Endothelial cell of umbilical vein (primary cell): ENCODE results near the gene RAB3D. TPM values are rescaled to one million over a fixed set of nuclear protein-coding genes. Genes with fewer than 3 reads are reported as not detected.

Experiments
- BruUV-seq: library from RNA; stranded (reverse); fragments of 400-500 nt; replicated peaks from 2 replicates; lab custom pipeline; 2021; lab: Mats Ljungman, UMichigan
- CTCF ChIA-PET: fragments of 300-600, 350-600 bp; sonication (Branson Sonifier 250); formaldehyde crosslinking; loops from one replicate; lab custom pipeline; 2021; ENCODE audit warnings: antibody characterized with exemption, inconsistent platforms; lab: Charles Lee
- POLR2A ChIA-PET: fragments of 300-600, 350-600 bp; sonication (Branson Sonifier 250); formaldehyde crosslinking; loops from one replicate; lab custom pipeline; 2021; ENCODE audit warnings: antibody characterized with exemption, inconsistent platforms; lab: Charles Lee
- DNase-seq: peaks from one replicate; pipeline ENCODE4 v3.0.0-alpha.2; 2011; ENCODE audit warnings: low read depth, low spot score
- FAIRE-seq: peaks from 2 replicates; lab custom pipeline; 2011; peaks lifted over from hg19 to GRCh38; lab: Jason Lieb, UNC
- H2AFZ ChIP-seq: 2 replicates; pipeline ENCODE4 v1.6.0; 2012; ENCODE audit warnings: low read depth, low read length, control low read depth, inconsistent platforms
- H3K27ac ChIP-seq: 2 replicates; pipeline ENCODE4 v1.5.1; 2011; ENCODE audit warnings: low read depth, mild to moderate bottlenecking, control low read depth, low read length, moderate library complexity; ENCODE audit not compliant: insufficient read depth
- H3K27me3 ChIP-seq, 2 experiments: 2 replicates each; pipeline versions ENCODE4 v1.6.0 to v1.6.1; 2011; ENCODE audit warnings: low read length in 2 of 2, mixed read lengths in 1 of 2; ENCODE audit not compliant: control insufficient read depth in 2 of 2, insufficient read depth in 2 of 2
- H3K36me3 ChIP-seq, 2 experiments: 2 replicates in 1 of 2; 3 replicates in 1 of 2; pipeline ENCODE4 v1.5.1; 2011; ENCODE audit warnings: low read length in 2 of 2, mild to moderate bottlenecking in 1 of 2, moderate library complexity in 1 of 2; ENCODE audit not compliant: control insufficient read depth in 2 of 2, insufficient read depth in 2 of 2; ENCODE audit errors: extremely low read depth in 1 of 2
- H3K4me1 ChIP-seq: 3 replicates; pipeline ENCODE4 v1.5.1; 2011; ENCODE audit warnings: mild to moderate bottlenecking, low read length; ENCODE audit not compliant: control insufficient read depth, insufficient read depth; ENCODE audit errors: extremely low read depth
- H3K4me2 ChIP-seq: 2 replicates; pipeline ENCODE4 v1.6.1; 2011; ENCODE audit warnings: low read length, control low read depth, mixed read lengths; ENCODE audit not compliant: insufficient read depth
- H3K4me3 ChIP-seq, 3 experiments: fragments of 200-600 bp in 1 of 3; sonication (generic), shearing (Covaris generic) in 1 of 3; replicated peaks in 1 of 3; 2 replicates each; pipeline ENCODE4 v1.5.1; 2011 to 2016; ENCODE audit warnings: control low read depth in 3 of 3, low read length in 3 of 3, mild to moderate bottlenecking in 2 of 3, inconsistent platforms in 1 of 3, low read depth in 1 of 3, moderate library complexity in 1 of 3; ENCODE audit not compliant: insufficient read depth in 1 of 3
- H3K79me2 ChIP-seq: 2 replicates; pipeline ENCODE4 v1.6.0; 2012; ENCODE audit warnings: low read length, inconsistent platforms; ENCODE audit not compliant: control insufficient read depth, insufficient read depth
- H3K9ac ChIP-seq: replicated peaks from 2 replicates; pipeline ENCODE3; 2011; ENCODE audit warnings: low read length, control low read depth; ENCODE audit not compliant: insufficient read depth; ENCODE audit errors: extremely low read depth
- H3K9me1 ChIP-seq: replicated peaks from 3 replicates; pipeline ENCODE4 v1.6.0; 2011; ENCODE audit warnings: mild to moderate bottlenecking, low read length; ENCODE audit not compliant: control insufficient read depth, insufficient read depth; ENCODE audit errors: extremely low read depth
- H3K9me3 ChIP-seq: replicated peaks from 2 replicates; pipeline ENCODE4 v1.5.1; 2012; ENCODE audit warnings: low read length, inconsistent platforms; ENCODE audit not compliant: control insufficient read depth, insufficient read depth
- H4K20me1 ChIP-seq: replicated peaks from 2 replicates; pipeline ENCODE3; 2011; ENCODE audit warnings: mild to moderate bottlenecking, low read length; ENCODE audit not compliant: control insufficient read depth, insufficient read depth; ENCODE audit errors: extremely low read depth
- CTCF ChIP-seq, 2 donors: IDR thresholded peaks; 1 replicate in 1 of 2; 2 replicates in 1 of 2; pipeline ENCODE4 v1.5.1; 2011; ENCODE audit warnings: low read length in 2 of 2, mild to moderate bottlenecking in 2 of 2, moderate library complexity in 2 of 2, control low read depth in 1 of 2, inconsistent platforms in 1 of 2, low read depth in 1 of 2; ENCODE audit not compliant: insufficient read depth in 1 of 2; ENCODE audit errors: extremely low read depth in 1 of 2
- EZH2 ChIP-seq: IDR thresholded peaks from 2 replicates; pipeline ENCODE4 v1.6.1; 2012; ENCODE audit warnings: borderline replicate concordance, low read depth, mild to moderate bottlenecking, moderate library complexity, low read length, inconsistent platforms; ENCODE audit not compliant: severe bottlenecking
- FOS ChIP-seq: IDR thresholded peaks from 2 replicates; pipeline ENCODE4 v1.6.1; 2011; ENCODE audit warnings: mild to moderate bottlenecking, low read length, moderate library complexity, borderline replicate concordance; ENCODE audit not compliant: insufficient read depth
- GATA2 ChIP-seq: IDR thresholded peaks from 2 replicates; pipeline ENCODE4 v1.7.0; 2011; ENCODE audit warnings: low read depth, mild to moderate bottlenecking, moderate library complexity, mixed read lengths, low read length; ENCODE audit not compliant: insufficient read length, insufficient read depth
- JUN ChIP-seq: IDR thresholded peaks from 2 replicates; pipeline ENCODE4 v1.6.1; 2011; ENCODE audit warnings: borderline replicate concordance, low read depth; ENCODE audit not compliant: insufficient read length, insufficient read depth
- MAX ChIP-seq: IDR thresholded peaks from 2 replicates; pipeline ENCODE4 v1.6.1; 2011; ENCODE audit not compliant: insufficient read depth, insufficient read length
- MYC ChIP-seq: IDR thresholded peaks from one replicate; pipeline ENCODE4 v1.6.1; 2011; ENCODE audit warnings: mild to moderate bottlenecking, low read depth, low read length
- POLR2A ChIP-seq: IDR thresholded peaks from 2 replicates; pipeline ENCODE4 v1.6.1; 2012; ENCODE audit warnings: low read depth, mild to moderate bottlenecking, control low read depth, low read length
- POLR2AphosphoS5 ChIP-seq: IDR thresholded peaks from 2 replicates; pipeline ENCODE4 v1.6.1; 2012; ENCODE audit warnings: low read depth, mild to moderate bottlenecking, control low read depth, low read length, moderate library complexity; ENCODE audit not compliant: insufficient read depth
- dilution Hi-C: fragments of 300-500 bp; cut with MboI; formaldehyde crosslinking; loops from one replicate; pipeline ENCODE4 v1.15.0; 2019; ENCODE audit warnings: low sequenced_read_pairs; ENCODE audit not compliant: extremely low pct_ligation_motif_present
- intact Hi-C: fragments of 100-400 bp; cut with micrococcal nuclease; formaldehyde crosslinking; loops from one replicate; pipeline ENCODE4 v1.10.0; 2022
- polyA plus RNA-seq, 4 experiments: library from polyadenylated mRNA; depleted of rRNA in 3 of 4; stranded (reverse) in 3 of 4; unstranded in 1 of 4; fragments of >200 nt; gene quantifications; 2 replicates each; pipeline versions ENCODE4 v1.2.1 to v1.2.3, GENCODE V29; 2011 to 2012; ENCODE audit warnings: missing spikeins in 1 of 4
- total RNA-seq: library from RNA; stranded (reverse); gene quantifications from 2 replicates; pipeline ENCODE4 v1.2.3, GENCODE V29; 2021

The RAB3D gene
- total and polyA plus RNA-seq, 2 donors (not counting 3 experiments of a cell fraction or from before 2014, with no cell fraction given): 35.4 to 48.2 TPM

- Histone ChIP-seq H2AFZ (peak within 1 kb of the TSS; percentile 82), H3K4me2 (peak within 1 kb of the TSS; percentile 87), H3K79me2 (no peaks in the 10 kb centered on the region), H3K9me1 (no peaks in the 10 kb centered on the region), H3K9me3 (no peaks in the 10 kb centered on the region), H3K9ac (peak within 1 kb of the TSS; percentile 60), H3K36me3 (peaks cover 0 to 3% of the 10 kb centered on the region in 2 experiments), H3K27ac (peak within 1 kb of the TSS; percentile 48), H3K4me3 (peak within 1 kb of the TSS; percentile 36 to 93 (median 72)), H3K4me1 (peaks cover 21% of the 10 kb centered on the region), H3K27me3 (no peaks in the 10 kb centered on the region), H4K20me1 (no peaks in the 10 kb centered on the region)
- ChIA-PET CTCF (interaction anchor here (0.8 to 2.1 kb wide), 9 partner anchors 14 to 136 kb away, joined by 3 to 14 read pairs (median 5); partner anchors contain the start of gene SWSAP1), POLR2A (interaction anchor here (0.6 kb wide), 2 partner anchors 35 to 220 kb away, joined by 3 to 4 read pairs; no protein-coding TSS in a partner anchor)
- BruUV-seq: TSS peak; percentile 80
- FAIRE-seq: peak; percentile 99
- intact Hi-C loops (loop anchor here (1.0 kb wide), 3 partner anchors 9 to 89 kb away; partner anchors contain the start of genes ODAD3, PLPPR2 and PRKCSH), dilution Hi-C loops (no loop called here)
- TF ChIP-seq JUN (no peak), MAX (peak; percentile 35), GATA2 (no peak), FOS (peak; percentile 73), MYC (no peak), EZH2 (no peak), CTCF (IDR thresholded peaks at IDR 0.05; ENCODE audit: extremely low read depth in 1 of 2, insufficient read depth in 1 of 2, low read depth in 1 of 2, low read length in 2 of 2) (no peak), POLR2A (peak; percentile 79), POLR2AphosphoS5 (peak; percentile 27)
- peak; percentile 99 for DNase-seq
These were observed 6.9 kb upstream of the RAB3D start, which contains the start of the genes CCDC159 and TMEM205 for GRCh38 chr19:11346104-11346940. TSS of gene CCDC159 (plus strand) at chr19:11346519. CDS start at chr19:11346607, 88 bp downstream. TSS of gene TMEM205 (minus strand) at chr19:11346268. CDS start at chr19:11345619, 649 bp downstream.
